Activated CD4-positive, alpha-beta T cell treated with anti-CD3 and anti-CD28 coated beads for 24 hours (primary cell): Measurements from ENCODE around the gene SNN.

Experiments used
- DNase-seq, 2 donors: peaks; one replicate each; pipeline ENCODE4 v3.0.0-alpha.2; 2020; ENCODE audit warnings: low read depth in 2 of 2

SNN gene

DNA sequence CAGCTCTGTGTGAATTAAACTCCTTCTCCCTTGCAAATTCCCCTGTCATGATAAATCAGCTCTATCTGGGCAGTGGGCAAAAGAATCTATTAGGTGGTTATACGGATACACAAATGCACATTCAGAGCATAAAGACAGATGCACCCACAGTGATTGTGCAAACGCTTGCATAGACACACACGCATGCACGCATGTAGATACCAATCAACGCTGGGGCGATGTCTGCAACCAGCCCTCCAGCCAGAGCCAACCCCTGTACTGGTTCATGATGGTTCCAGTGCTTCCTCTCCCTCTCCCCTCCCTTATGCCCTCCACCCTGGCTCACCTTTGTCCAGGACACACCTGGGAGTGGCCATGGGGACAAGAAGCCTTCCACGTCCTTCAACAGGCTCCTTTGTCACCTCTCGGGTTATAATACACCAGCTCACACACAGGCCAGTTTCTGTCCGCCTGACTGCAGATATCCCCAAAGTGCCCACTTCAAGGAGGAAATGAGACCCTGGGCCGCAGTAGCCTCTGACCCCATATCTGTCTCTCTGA is 33.1 kb upstream of the SNN start:
- no peak for DNase-seq

DNA sequence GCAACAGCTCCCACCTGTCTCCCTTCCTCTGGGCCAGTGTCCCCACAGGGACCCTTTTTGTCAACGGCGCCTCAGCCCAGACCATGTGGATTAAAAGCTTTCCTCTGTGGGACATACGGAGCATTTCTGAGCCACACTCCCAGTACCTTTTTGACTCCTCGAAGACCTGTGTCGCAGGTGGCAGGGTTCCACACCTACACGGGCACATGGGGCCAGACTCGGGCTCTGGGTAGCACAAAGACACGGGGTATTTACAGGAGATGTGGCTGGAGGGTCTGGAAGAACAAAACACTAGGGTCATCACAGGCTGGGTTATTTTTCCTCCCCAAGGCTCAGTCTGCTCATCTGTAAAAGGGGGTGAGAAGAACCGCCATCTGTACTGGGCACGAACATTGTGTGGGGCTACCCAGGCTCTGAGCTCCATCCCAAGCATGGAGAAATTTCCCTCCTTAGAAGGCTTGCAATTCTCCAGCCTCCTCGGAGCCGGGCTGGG is 32.5 kb upstream of the SNN start:
- no peak for DNase-seq

- DNase-seq = no peak
These were observed 32.0 kb upstream of the SNN start for GRCh38 chr16:11636172-11636721.

- DNase-seq = no peak
These were observed 30.9 kb upstream of the SNN start for GRCh38 chr16:11637320-11637719.

- DNase-seq = no peak
These were observed 30.1 kb upstream of the SNN start for GRCh38 chr16:11638140-11638539.

GRCh38 chr16:11639008-11639562 is 29.2 kb upstream of the SNN start:
- DNase-seq = no peak

GRCh38 chr16:11639925-11640899 is 28.0 kb upstream of the SNN start:
- DNase-seq = no peak

DNA sequence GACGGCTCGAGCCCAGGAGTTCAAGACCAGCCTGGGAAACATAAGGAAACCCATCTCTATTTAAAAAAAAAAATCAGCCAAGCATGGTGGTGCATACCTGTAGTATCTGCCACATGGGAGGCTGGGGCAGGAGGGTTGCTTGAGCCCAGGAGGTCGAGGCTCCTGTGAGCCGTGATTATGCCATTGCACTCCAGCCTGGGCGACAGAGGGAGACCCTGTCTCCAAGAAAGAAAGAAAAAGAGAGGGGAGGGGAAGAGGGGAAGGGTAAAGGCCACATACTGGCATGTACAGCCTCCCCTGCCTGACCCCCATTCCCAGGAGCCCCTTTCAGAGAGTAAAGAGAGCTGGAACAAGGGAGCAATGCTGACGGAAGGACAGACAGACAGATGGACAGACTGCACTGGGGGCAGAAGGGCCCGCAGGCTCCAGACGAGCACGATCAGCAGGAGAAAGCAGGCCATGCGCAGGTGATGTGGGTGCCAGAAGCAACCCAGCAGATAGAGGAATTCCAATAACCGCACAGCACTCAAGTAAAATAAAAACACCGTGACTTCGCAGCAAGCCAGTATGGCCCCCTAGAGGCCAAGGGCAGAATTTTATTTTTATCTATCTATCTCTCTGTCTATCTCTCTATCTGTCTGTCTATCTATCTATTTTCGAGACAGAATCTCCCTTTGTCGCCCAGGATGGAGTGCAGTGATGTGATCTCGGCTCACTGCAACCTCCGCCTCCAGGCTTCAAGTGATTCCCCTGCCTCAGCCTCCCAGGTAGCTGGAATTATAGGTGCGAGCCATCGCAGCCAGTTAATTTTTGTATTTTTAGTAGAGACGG is 27.1 kb upstream of the SNN start:
- no peak for DNase-seq

DNA sequence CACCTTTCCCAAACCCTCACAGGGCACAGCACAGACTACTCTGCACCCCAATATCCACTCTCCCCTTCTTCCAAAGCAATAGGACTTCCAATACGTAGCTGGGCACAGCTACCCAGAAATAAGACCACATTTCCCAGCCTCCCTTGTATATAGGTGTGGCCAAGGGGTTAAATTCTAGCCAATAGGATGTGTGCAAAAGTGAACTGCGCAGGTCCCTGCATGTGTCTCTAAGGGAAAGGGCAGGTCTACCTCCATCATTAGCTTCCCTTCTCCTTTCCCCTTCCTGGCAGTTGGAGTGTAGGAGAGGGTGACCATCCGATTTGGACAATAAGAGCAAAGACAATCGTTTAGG is 25.5 kb upstream of the SNN start:
- DNase-seq = no peak

DNA sequence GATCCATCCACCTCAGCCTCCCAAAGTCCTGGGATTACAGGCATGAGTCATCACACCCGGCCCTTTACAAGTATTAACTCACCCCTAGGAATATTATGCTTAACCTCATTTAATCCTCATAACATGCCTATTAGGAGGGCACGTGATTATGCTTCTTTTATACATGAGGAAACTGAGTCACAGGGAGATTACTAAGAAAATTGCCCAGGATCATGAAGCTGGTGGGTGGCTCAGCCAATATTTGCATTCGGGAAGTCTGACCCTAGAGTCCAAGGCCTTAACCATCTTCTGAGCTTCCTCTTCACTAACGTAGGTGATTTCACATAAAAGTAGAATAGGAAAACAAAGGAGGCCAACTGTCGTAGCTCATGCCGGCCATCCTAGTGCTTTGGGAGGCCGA is 19.0 kb upstream of the SNN start:
- DNase-seq = no peak

DNA sequence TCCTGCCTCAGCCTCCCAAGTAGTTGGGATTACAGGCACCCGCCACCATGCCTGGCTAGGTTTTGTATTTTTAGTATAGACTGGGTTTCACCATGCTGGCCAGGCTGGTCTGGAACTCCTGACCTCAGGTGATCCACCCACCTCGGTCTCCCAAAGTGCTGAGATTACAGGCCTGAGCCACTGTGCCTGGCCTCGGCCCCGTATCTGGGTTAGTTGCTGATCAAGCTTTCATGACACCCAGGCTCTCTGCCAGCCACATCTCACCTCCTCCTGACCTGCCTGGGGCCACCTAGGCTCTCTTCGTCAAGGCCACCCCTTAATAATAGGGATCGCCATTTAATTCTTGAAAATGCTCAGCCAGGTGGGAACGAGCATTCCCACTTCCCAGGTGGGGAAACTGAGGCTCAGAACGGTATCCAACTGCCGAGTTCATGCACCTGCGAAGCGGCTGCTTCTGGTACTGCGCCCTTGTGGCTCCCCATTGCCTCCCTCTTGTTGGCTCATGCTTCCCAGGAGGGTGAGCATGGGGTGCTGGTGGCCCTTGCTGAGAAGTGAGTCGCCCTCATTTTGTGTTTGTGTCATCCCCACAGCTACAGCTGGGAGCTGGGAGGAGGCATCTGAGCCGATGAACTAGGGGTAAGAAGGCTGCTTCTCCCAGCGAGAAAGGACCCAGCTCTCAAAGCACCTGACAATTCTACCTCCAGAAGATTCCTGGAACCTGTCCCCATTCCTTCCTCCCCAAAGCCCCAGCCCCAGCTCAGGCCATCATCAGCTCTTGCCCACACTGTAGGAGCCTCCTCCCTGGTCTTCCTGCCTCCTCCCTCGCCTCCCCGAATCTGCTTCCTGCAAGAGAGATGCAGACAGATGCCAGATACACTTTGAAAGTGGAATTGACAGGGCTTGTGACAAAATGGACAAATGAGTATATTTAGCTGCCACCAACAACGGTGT is 17.3 kb upstream of the SNN start:
- no peak for DNase-seq

DNA sequence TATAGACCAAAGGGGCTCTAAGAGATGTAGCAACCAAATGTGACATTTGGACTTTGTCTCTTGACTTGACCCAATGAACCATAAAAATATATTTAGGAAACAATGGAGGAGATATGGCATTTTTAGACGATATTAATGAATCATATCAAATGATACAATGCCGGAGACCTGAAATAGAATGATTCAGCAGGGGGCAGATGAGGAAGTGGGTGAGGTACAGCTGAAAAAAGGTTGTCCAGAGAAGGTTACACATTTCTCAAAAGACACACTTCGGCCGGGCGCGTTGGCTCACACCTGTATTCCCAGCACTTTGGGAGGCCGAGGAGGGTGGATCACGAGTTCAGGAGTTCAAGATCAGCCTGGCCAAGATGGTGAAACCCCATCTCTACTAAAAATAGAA is 16.5 kb upstream of the SNN start:
- no peak for DNase-seq

DNA sequence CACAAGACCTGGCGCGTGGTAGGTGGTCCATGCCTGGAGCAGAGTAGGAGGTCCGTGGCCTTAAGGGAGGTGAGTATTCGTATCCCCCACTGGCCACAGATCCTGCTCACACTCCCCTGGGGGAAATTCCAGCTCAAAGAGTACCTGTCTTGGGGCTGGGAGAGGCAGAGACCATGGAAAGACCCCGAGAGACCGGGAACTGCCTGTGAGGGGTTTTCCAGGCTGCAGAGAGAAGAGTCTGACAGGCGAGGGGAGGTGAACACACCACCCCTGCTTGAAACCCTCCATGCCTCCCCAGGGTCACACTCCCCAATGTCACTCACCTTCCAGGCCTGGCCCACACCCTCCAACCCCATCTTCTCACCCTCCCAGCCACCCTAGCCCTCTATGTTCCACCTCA is 12.6 kb upstream of the SNN start:
- DNase-seq = no peak

DNA sequence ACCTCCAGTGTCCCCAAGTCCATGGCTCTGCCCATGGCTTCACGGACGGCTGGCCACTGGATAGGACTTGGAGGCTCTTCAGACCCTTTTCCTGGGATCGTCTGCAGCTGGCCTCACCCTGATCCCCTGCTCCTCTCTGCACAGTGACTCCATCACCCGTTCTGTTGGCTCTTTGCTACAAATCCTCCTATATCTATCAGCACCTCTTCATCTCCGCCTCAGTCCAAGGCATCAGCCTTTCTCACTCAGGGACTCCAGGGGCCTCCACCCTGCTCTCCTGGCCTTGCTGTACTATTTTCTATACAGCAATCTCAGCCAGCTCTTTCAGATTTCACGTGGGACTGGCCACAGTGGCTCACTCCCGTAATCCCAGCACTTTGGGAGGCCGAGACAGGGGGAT is 10.7 kb upstream of the SNN start:
- DNase-seq = no peak

GRCh38 chr16:11658896-11659708 is 9.2 kb upstream of the SNN start:
- DNase-seq = no peak

DNA sequence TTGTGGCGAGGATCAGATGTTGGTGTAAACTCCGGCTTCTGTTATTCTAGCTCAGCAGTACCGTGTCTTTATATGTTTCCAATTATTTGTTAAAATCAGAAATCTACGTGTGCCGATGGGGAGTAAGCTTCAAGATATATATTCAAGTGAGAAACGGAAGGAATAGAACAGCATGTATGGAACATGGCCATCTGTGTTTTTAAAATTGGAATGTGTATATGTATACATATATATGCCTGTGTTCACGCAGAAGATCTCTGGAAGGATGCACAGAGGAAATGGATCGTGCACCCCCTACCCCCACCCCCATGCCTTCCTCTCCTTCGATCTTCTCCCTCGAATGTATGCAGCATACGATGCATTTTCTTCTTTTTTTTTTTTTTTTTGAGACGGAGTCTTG is 7.7 kb upstream of the SNN start:
- no peak for DNase-seq

DNA sequence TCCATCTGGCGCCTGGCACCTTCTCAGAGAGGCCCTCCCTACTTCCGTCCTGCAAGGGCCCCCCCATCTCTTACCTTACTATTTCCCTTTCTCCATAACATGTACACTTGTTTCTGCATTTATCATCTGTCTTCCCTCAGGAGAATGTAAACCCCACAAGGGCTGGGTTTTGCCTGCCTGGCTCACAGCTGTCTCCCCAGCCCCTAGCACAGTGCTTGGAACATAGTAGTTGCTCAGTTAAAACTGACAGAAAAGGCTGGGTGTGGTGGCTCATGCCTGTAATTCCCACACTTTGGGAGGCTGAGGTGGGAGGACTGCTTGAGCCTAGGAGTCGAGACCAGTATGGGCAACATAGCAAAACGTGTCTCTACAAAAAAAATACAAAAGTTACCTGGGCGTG is 5.7 kb upstream of the SNN start:
- DNase-seq = no peak

GRCh38 chr16:11665071-11665491 is 3.2 kb upstream of the SNN start:
- no peak for DNase-seq

GRCh38 chr16:11666103-11667055 is 1.9 kb upstream of the SNN start:
- DNase-seq = no peak
